Fibroblast of lung (primary cell): Measurements from ENCODE around the gene DLG5.

Experiments used
- EZH2 ChIP-seq: IDR thresholded peaks from 2 replicates; pipeline ENCODE4 v1.5.1; 2012; ENCODE audit warnings: low read length, control low read depth, mild to moderate bottlenecking; ENCODE audit errors: missing control alignments
- TF ChIP-seq, protein P1 (sequence below), 2 donors: IDR thresholded peaks in 1 of 2; conservative IDR thresholded peaks in 1 of 2; 1 replicate in 1 of 2; 2 replicates in 1 of 2; pipeline ENCODE4 v1.5.1; 2011 to 2012; ENCODE audit warnings: low read length in 2 of 2, control low read depth in 1 of 2, inconsistent platforms in 1 of 2, low read depth in 1 of 2, mild to moderate bottlenecking in 1 of 2

DNA sequence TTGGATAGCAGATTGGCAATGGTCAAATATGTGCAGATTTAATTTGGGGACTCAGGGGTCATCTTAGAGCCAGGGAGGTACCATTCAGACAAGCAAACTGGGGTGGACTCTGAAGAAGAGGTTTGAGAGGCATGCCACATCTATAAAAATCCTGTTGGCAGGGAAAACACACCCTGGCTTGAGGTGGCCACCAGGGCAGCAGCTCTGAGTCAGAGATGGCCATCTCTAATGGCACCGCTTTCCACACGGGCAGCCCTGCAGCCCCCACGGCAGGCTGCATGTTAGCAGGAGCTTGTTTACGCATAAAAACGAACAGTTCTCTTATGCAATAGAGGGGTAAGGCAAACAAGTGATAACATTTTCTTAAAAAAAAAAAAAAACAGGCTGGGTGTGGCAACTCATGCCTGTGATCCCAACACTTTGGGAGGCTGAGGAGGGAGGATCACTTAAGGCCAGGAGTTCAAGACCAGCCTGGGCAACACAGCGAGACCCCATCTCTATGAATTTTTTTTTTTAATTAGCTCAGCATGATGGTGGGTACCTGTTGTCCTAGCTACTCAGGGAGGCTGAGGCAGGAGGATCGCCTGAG is 14.9 kb downstream of the DLG5 start:
- TF ChIP-seq, protein P1, sequence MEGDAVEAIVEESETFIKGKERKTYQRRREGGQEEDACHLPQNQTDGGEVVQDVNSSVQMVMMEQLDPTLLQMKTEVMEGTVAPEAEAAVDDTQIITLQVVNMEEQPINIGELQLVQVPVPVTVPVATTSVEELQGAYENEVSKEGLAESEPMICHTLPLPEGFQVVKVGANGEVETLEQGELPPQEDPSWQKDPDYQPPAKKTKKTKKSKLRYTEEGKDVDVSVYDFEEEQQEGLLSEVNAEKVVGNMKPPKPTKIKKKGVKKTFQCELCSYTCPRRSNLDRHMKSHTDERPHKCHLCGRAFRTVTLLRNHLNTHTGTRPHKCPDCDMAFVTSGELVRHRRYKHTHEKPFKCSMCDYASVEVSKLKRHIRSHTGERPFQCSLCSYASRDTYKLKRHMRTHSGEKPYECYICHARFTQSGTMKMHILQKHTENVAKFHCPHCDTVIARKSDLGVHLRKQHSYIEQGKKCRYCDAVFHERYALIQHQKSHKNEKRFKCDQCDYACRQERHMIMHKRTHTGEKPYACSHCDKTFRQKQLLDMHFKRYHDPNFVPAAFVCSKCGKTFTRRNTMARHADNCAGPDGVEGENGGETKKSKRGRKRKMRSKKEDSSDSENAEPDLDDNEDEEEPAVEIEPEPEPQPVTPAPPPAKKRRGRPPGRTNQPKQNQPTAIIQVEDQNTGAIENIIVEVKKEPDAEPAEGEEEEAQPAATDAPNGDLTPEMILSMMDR (conservative IDR thresholded peaks at IDR 0.05 in 1 of 2, IDR thresholded peaks at IDR 0.05 in 1 of 2; ENCODE audit: low read depth in 1 of 2, low read length in 2 of 2): no peak
- TF ChIP-seq EZH2: no peak
